ENCODE measurements around the gene TRAM2. TPM values are rescaled to one million over a fixed set of nuclear protein-coding genes. Genes with fewer than 3 reads are reported as not detected.
A peak's percentile ranks its signal among the peaks of the same experiment; 100 is the strongest.

The TRAM2 gene
- total RNA-seq, 4 donors from 2014 or later: 3.8 to 33.2 (median 17.6) TPM

GRCh38 chr6:52516269-52516668 is 60.6 kb downstream of the TRAM2 start:
- H3K9me3 ChIP-seq: no peaks in the 10 kb centered on the region
- no peak for DNase-seq
- no peaks in the 10 kb centered on the region for H3K36me3 ChIP-seq
- H3K27ac ChIP-seq: peak overlapping the region; percentile 86 to 94
- H3K4me3 ChIP-seq: no peak overlapping the region
- no peak for TF ChIP-seq CTCF (IDR thresholded peaks at IDR 0.05)
- no peak for TF ChIP-seq POLR2A (IDR thresholded peaks at IDR 0.05)
- peaks cover 12 to 34% of the 10 kb centered on the region in 2 donors for H3K4me1 ChIP-seq
- intact Hi-C loops (cut with DNase I; ENCODE audit: low total_unique reads): loop anchor here (10.0 kb wide), 1 partner anchor 59 kb away; the partner anchor contains the start of gene TRAM2
- no peaks in the 10 kb centered on the region for H3K27me3 ChIP-seq

- peaks cover 16 to 37% of the 10 kb centered on the region in 2 donors for H3K4me1 ChIP-seq
- H3K27ac ChIP-seq: peak overlapping the region; percentile 86 to 94
- no peaks in the 10 kb centered on the region for H3K9me3 ChIP-seq
- no peaks in the 10 kb centered on the region for H3K36me3 ChIP-seq
- no peak for TF ChIP-seq POLR2A (IDR thresholded peaks at IDR 0.05)
- TF ChIP-seq CTCF (IDR thresholded peaks at IDR 0.05): no peak
- H3K27me3 ChIP-seq: no peaks in the 10 kb centered on the region
- intact Hi-C loops (cut with DNase I; ENCODE audit: low total_unique reads): loop anchor here (10.0 kb wide), 1 partner anchor 59 kb away; the partner anchor contains the start of gene TRAM2
- DNase-seq: no peak
- no peak overlapping the region for H3K4me3 ChIP-seq
These were observed 61.5 kb downstream of the TRAM2 start for GRCh38 chr6:52515219-52515960.

- Histone ChIP-seq H3K4me1 (peaks cover 16 to 37% of the 10 kb centered on the region in 2 donors), H3K27ac (peak overlapping the region; percentile 86 to 94), H3K9me3 (no peaks in the 10 kb centered on the region), H3K36me3 (no peaks in the 10 kb centered on the region), H3K4me3 (no peak overlapping the region), H3K27me3 (no peaks in the 10 kb centered on the region)
- TF ChIP-seq POLR2A (IDR thresholded peaks at IDR 0.05) (no peak), CTCF (IDR thresholded peaks at IDR 0.05) (no peak)
- intact Hi-C loops (cut with DNase I; ENCODE audit: low total_unique reads): loop anchor here (10.0 kb wide), 1 partner anchor 60 kb away; the partner anchor contains the start of gene TRAM2
- peak; percentile 76 to 80 for DNase-seq
These were observed 62.3 kb downstream of the TRAM2 start for GRCh38 chr6:52514514-52514913.

GRCh38 chr6:52513896-52514295 is 63.0 kb downstream of the TRAM2 start:
- intact Hi-C loops (cut with DNase I; ENCODE audit: low total_unique reads): loop anchor here (10.0 kb wide), 1 partner anchor 61 kb away; the partner anchor contains the start of gene TRAM2
- H3K4me3 ChIP-seq: no peak overlapping the region
- H3K27me3 ChIP-seq: no peaks in the 10 kb centered on the region
- no peak for DNase-seq
- H3K27ac ChIP-seq: peak overlapping the region; percentile 86 to 94
- H3K4me1 ChIP-seq: peaks cover 16 to 37% of the 10 kb centered on the region in 2 donors
- H3K36me3 ChIP-seq: no peaks in the 10 kb centered on the region
- no peak for TF ChIP-seq CTCF (IDR thresholded peaks at IDR 0.05)
- TF ChIP-seq POLR2A (IDR thresholded peaks at IDR 0.05): no peak
- H3K9me3 ChIP-seq: no peaks in the 10 kb centered on the region

- intact Hi-C loops (cut with DNase I; ENCODE audit: low total_unique reads): loop anchor here (10.0 kb wide), 1 partner anchor 61 kb away; the partner anchor contains the start of gene TRAM2
- Histone ChIP-seq H3K4me1 (peaks cover 16 to 36% of the 10 kb centered on the region in 2 donors), H3K36me3 (no peaks in the 10 kb centered on the region), H3K9me3 (no peaks in the 10 kb centered on the region), H3K27me3 (no peaks in the 10 kb centered on the region), H3K4me3 (no peak overlapping the region), H3K27ac (peak overlapping the region; percentile 86 to 94)
- DNase-seq: no peak
- TF ChIP-seq POLR2A (IDR thresholded peaks at IDR 0.05) (no peak), CTCF (IDR thresholded peaks at IDR 0.05) (no peak)
These were observed 63.4 kb downstream of the TRAM2 start for GRCh38 chr6:52513464-52513863.
